Neural cell (in vitro differentiated cells): ENCODE results near the gene EEF2K. TPM values are rescaled to one million over a fixed set of nuclear protein-coding genes. Genes with fewer than 3 reads are reported as not detected.
A peak's percentile ranks its signal among the peaks of the same experiment; 100 is the strongest.

Experiments used
- H2AFZ ChIP-seq: fragments of 200-600, 300-800 bp; sonication (generic), shearing (Covaris generic); 2 replicates; pipeline ENCODE4 v1.6.0; 2014; ENCODE audit warnings: low read depth, mild to moderate bottlenecking, antibody characterized with exemption, low read length, moderate library complexity
- H3F3A ChIP-seq: fragments of 200-600 bp; shearing (Covaris generic); 2 replicates; pipeline ENCODE4 v1.6.1; 2016; ENCODE audit warnings: mild to moderate bottlenecking, moderate library complexity, mixed read lengths, antibody characterized with exemption, low read length; ENCODE audit not compliant: insufficient read depth, poor library complexity, severe bottlenecking
- H3K27ac ChIP-seq: fragments of 200-600, 300-800 bp; sonication (generic), shearing (Covaris generic); 2 replicates; pipeline ENCODE4 v1.5.1; 2014; ENCODE audit warnings: mild to moderate bottlenecking, low read length, moderate library complexity
- H3K27me3 ChIP-seq: fragments of 300-800, 200-600 bp; sonication (generic), shearing (Covaris generic); 2 replicates; pipeline ENCODE4 v1.6.0; 2014; ENCODE audit warnings: mild to moderate bottlenecking, low read depth, low read length, moderate library complexity; ENCODE audit not compliant: insufficient read depth
- H3K36me3 ChIP-seq: fragments of 300-800, 200-600 bp; sonication (generic), shearing (Covaris generic); 2 replicates; pipeline ENCODE4 v1.5.1; 2014; ENCODE audit warnings: mild to moderate bottlenecking, antibody characterized with exemption, low read length, moderate library complexity; ENCODE audit not compliant: insufficient read depth
- H3K4me2 ChIP-seq: fragments of 300-800, 200-600 bp; sonication (generic), shearing (Covaris generic); 2 replicates; pipeline ENCODE4 v1.6.0; 2014; ENCODE audit warnings: mild to moderate bottlenecking, low read length
- H3K4me3 ChIP-seq: fragments of 300-800, 200-600 bp; sonication (generic), shearing (Covaris generic); 2 replicates; pipeline ENCODE4 v1.5.1; 2014; ENCODE audit warnings: mild to moderate bottlenecking, low read length, moderate library complexity
- H3K79me2 ChIP-seq: fragments of 200-600 bp; shearing (Covaris generic); replicated peaks from 2 replicates; pipeline ENCODE4 v1.6.0; 2014; ENCODE audit warnings: mild to moderate bottlenecking, low read length, moderate library complexity; ENCODE audit not compliant: insufficient read depth
- H3K9ac ChIP-seq: fragments of 300-800, 200-600 bp; sonication (generic), shearing (Covaris generic); 2 replicates; pipeline ENCODE4 v1.6.1; 2016; ENCODE audit warnings: mild to moderate bottlenecking, low read length, mixed read lengths
- H3K9me2 ChIP-seq: fragments of 200-600 bp; shearing (Covaris generic); 2 replicates; pipeline ENCODE4 v1.6.1; 2016; ENCODE audit warnings: mild to moderate bottlenecking, low read length, mixed read lengths; ENCODE audit not compliant: insufficient read depth
- H3K9me3 ChIP-seq: fragments of 200-600, 300-800 bp; sonication (generic), shearing (Covaris generic); 2 replicates; pipeline ENCODE4 v1.6.1; 2016; ENCODE audit warnings: mild to moderate bottlenecking, mixed run types, low read length, moderate library complexity, mixed read lengths
- H4K20me1 ChIP-seq: fragments of 200-600 bp; shearing (Covaris generic); 2 replicates; pipeline ENCODE4 v1.6.1; 2016; ENCODE audit warnings: mild to moderate bottlenecking, mixed run types; ENCODE audit not compliant: insufficient read depth
- CTCF ChIP-seq: fragments of 450-650 bp; IDR thresholded peaks from 2 replicates; pipeline ENCODE4 v1.5.1; 2014; ENCODE audit warnings: antibody characterized with exemption, mild to moderate bottlenecking, moderate library complexity; ENCODE audit not compliant: poor library complexity, severe bottlenecking
- EP300 ChIP-seq: fragments of 450-650 bp; conservative IDR thresholded peaks from 2 replicates; pipeline ENCODE4 v1.6.1; 2014; ENCODE audit warnings: antibody characterized with exemption, mild to moderate bottlenecking, moderate library complexity; ENCODE audit not compliant: poor library complexity, severe bottlenecking
- EZH2 ChIP-seq: fragments of 200-600, 300-800 bp; shearing (Covaris generic), sonication (generic); IDR thresholded peaks from 2 replicates; pipeline ENCODE4 v1.6.1; 2014; ENCODE audit warnings: antibody characterized with exemption, low read length, borderline replicate concordance, mild to moderate bottlenecking; ENCODE audit not compliant: insufficient read depth, poor library complexity, severe bottlenecking
- MXI1 ChIP-seq: fragments of 450-650 bp; conservative IDR thresholded peaks from 2 replicates; pipeline ENCODE4 v1.6.1; 2014; ENCODE audit warnings: antibody characterized with exemption, mild to moderate bottlenecking; ENCODE audit not compliant: poor library complexity, severe bottlenecking
- POLR2AphosphoS5 ChIP-seq: IDR thresholded peaks from 2 replicates; pipeline ENCODE4 v1.6.1; 2012
- RAD21 ChIP-seq: fragments of 450-650 bp; conservative IDR thresholded peaks from 2 replicates; pipeline ENCODE4 v1.6.1; 2014; ENCODE audit warnings: antibody characterized with exemption, mild to moderate bottlenecking, moderate library complexity
- SMC3 ChIP-seq: fragments of 450-650 bp; conservative IDR thresholded peaks from 2 replicates; pipeline ENCODE4 v1.6.1; 2014; ENCODE audit warnings: antibody characterized with exemption, mild to moderate bottlenecking, moderate library complexity; ENCODE audit not compliant: poor library complexity
- TAF1 ChIP-seq: IDR thresholded peaks from 2 replicates; pipeline ENCODE4 v1.6.1; 2012; ENCODE audit warnings: low read depth
- polyA plus RNA-seq: library from polyadenylated mRNA; depleted of rRNA; stranded (reverse); fragments of >200 nt; gene quantifications from 2 replicates; pipeline ENCODE4 v1.2.3, GENCODE V29; 2014
- TF ChIP-seq, protein P1 (sequence below): IDR thresholded peaks from 2 replicates; pipeline ENCODE4 v1.6.1; 2012; ENCODE audit warnings: borderline replicate concordance

Gene EEF2K
- polyA plus RNA-seq, 1 donor from 2014 or later, result 7.2 TPM

GRCh38 chr16:22161999-22162655 lies 44.0 kb upstream of the EEF2K start, which contains the start of gene SDR42E2:
TSS of gene SDR42E2 (plus strand) at chr16:22162506. CDS start at chr16:22165583, 3,077 bp downstream.
- Histone ChIP-seq H3K4me2 (no peak within 1 kb of the TSS), H3K9me3 (no peaks in the 10 kb centered on the region), H2AFZ (no peak within 1 kb of the TSS), H3K9ac (no peak within 1 kb of the TSS), H3K27me3 (peaks cover 20% of the 10 kb centered on the region), H3F3A (no peaks in the 10 kb centered on the region), H3K4me3 (peak within 1 kb of the TSS; percentile 54), H3K36me3 (no peaks in the 10 kb centered on the region), H3K9me2 (no peaks in the 10 kb centered on the region), H3K27ac (no peak within 1 kb of the TSS), H4K20me1 (no peaks in the 10 kb centered on the region), H3K79me2 (no peaks in the 10 kb centered on the region)
- TF ChIP-seq, protein P1, sequence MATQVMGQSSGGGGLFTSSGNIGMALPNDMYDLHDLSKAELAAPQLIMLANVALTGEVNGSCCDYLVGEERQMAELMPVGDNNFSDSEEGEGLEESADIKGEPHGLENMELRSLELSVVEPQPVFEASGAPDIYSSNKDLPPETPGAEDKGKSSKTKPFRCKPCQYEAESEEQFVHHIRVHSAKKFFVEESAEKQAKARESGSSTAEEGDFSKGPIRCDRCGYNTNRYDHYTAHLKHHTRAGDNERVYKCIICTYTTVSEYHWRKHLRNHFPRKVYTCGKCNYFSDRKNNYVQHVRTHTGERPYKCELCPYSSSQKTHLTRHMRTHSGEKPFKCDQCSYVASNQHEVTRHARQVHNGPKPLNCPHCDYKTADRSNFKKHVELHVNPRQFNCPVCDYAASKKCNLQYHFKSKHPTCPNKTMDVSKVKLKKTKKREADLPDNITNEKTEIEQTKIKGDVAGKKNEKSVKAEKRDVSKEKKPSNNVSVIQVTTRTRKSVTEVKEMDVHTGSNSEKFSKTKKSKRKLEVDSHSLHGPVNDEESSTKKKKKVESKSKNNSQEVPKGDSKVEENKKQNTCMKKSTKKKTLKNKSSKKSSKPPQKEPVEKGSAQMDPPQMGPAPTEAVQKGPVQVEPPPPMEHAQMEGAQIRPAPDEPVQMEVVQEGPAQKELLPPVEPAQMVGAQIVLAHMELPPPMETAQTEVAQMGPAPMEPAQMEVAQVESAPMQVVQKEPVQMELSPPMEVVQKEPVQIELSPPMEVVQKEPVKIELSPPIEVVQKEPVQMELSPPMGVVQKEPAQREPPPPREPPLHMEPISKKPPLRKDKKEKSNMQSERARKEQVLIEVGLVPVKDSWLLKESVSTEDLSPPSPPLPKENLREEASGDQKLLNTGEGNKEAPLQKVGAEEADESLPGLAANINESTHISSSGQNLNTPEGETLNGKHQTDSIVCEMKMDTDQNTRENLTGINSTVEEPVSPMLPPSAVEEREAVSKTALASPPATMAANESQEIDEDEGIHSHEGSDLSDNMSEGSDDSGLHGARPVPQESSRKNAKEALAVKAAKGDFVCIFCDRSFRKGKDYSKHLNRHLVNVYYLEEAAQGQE, result no peak
- TF ChIP-seq EP300 (no peak), EZH2 (no peak), RAD21 (no peak), CTCF (no peak), POLR2AphosphoS5 (no peak), MXI1 (no peak), TAF1 (no peak), SMC3 (no peak)

GRCh38 chr16:22162656-22163009 lies 43.4 kb upstream of the EEF2K start:
- Histone ChIP-seq H3K9ac (no peak overlapping the region), H3K4me3 (peak overlapping the region; percentile 54), H3K36me3 (no peaks in the 10 kb centered on the region), H3K4me2 (no peak overlapping the region), H3K9me2 (no peaks in the 10 kb centered on the region), H3K27me3 (peaks cover 20% of the 10 kb centered on the region), H2AFZ (no peak overlapping the region), H3F3A (no peaks in the 10 kb centered on the region), H3K9me3 (no peaks in the 10 kb centered on the region), H3K27ac (no peak overlapping the region), H4K20me1 (no peaks in the 10 kb centered on the region), H3K79me2 (no peaks in the 10 kb centered on the region)
- TF ChIP-seq CTCF, result no peak
- TF ChIP-seq RAD21, result no peak
- no peak for TF ChIP-seq MXI1
- TF ChIP-seq SMC3, result no peak
- no peak for TF ChIP-seq TAF1
- TF ChIP-seq EP300, result no peak
- TF ChIP-seq EZH2, result no peak
- no peak for TF ChIP-seq POLR2AphosphoS5
- TF ChIP-seq, protein P1, result no peak
